ENCODE data around the gene PDGFRB.

The PDGFRB gene

DNA sequence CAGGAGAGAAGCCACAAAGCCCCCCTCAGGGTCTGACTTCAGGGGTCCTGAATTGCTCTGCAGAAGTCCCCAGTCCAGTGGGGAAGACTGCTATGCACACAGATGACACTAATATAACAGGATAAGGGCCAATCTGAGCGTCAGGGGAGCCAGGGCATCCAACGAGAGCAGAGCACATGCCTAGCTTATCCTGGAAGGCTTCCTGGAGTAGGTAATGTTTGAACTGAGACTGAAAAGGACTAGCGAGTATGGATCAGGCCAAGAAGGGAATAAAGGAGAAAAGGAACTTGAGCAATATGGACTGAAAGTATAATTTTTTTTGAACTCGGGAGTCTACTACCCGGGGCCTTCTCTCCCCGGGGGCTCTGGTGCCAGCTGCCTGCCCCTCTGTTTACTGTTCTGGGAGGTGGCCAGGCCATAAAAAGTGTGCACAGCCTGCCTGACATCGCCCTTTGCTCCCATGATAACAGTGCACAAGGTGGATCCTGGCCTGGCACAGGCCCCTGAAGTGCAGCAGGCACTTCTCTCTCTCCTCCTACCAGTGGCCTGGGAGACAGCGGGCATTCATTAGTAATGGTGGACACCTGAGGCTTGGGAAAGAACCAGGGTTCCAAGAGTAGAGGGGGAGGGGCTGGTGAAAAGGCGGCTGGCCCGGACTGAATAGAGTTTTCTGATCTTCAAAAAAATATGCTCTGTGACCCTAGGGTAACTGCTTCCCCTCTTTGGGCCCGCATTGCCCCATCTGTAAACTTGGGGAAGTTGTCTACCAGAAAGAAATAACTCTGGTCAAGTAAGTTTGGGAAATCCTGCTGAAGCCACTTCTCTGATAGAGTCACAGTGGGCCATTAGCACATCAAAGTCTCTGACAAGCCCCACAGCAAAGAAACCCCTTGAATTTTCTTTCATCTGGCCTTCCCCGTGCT, 29.6 kb upstream of the PDGFRB start:
- H3K4me2 ChIP-seq (ENCODE audit: insufficient read depth, low read length, poor library complexity, severe bottlenecking), result no peak overlapping the region
- no peak overlapping the region for H2BK15ac ChIP-seq (ENCODE audit: low read length)
- DNase-seq (ENCODE audit: low spot score), result no peak
- H3K23ac ChIP-seq (ENCODE audit: low read depth, low read length, poor library complexity), result no peak overlapping the region
- no peak overlapping the region for H2BK120ac ChIP-seq (ENCODE audit: low read depth, low read length)
- H4K91ac ChIP-seq (ENCODE audit: low read depth, low read length, poor library complexity), result no peak overlapping the region
- no peak overlapping the region for H2BK12ac ChIP-seq (ENCODE audit: low read length)
- H3K9ac ChIP-seq (ENCODE audit: low read depth, low read length, poor library complexity), result no peak overlapping the region
- no peak overlapping the region for H3K4ac ChIP-seq (ENCODE audit: low read length)
- H3K36me3 ChIP-seq (replicated peaks in 1 of 2; ENCODE audit: control insufficient read depth in 2 of 2, insufficient read depth in 2 of 2, low read length in 2 of 2), result no peaks in the 10 kb centered on the region
- no peak overlapping the region for H3K14ac ChIP-seq (ENCODE audit: low read length)
- peaks cover 0 to 2% of the 10 kb centered on the region in 2 donors for H3K9me3 ChIP-seq (replicated peaks in 1 of 2; ENCODE audit: control insufficient read depth in 2 of 2, insufficient read depth in 1 of 2, low read depth in 1 of 2, low read length in 2 of 2)
- H4K8ac ChIP-seq (ENCODE audit: low read depth, low read length), result no peak overlapping the region
- H2AK5ac ChIP-seq (ENCODE audit: low read depth, low read length), result no peak overlapping the region
- H2AFZ ChIP-seq (ENCODE audit: low read length), result no peak overlapping the region
- no CpG with 5 or more reads among the region's 12 CpGs for WGBS, 2 donors (ENCODE audit: extremely low coverage in 2 of 2, insufficient read length in 2 of 2, insufficient replicate concordance in 1 of 2)
- H3K18ac ChIP-seq (ENCODE audit: low read length), result no peak overlapping the region
- no peak overlapping the region for H3K27ac ChIP-seq (replicated peaks; ENCODE audit: low read length)
- peaks cover 14 to 88% (median 23%) of the 10 kb centered on the region in 3 experiments for H3K27me3 ChIP-seq (ENCODE audit: control insufficient read depth in 3 of 3, insufficient read depth in 3 of 3, low read depth in 1 of 3, low read length in 3 of 3)
- H3K79me1 ChIP-seq (ENCODE audit: low read depth, low read length), result no peaks in the 10 kb centered on the region
- no peaks in the 10 kb centered on the region for H3K4me1 ChIP-seq (ENCODE audit: control insufficient read depth in 2 of 2, insufficient read depth in 1 of 2, low read depth in 1 of 2, low read length in 2 of 2)
- H2BK5ac ChIP-seq (ENCODE audit: low read length), result no peak overlapping the region
- H3K4me3 ChIP-seq (ENCODE audit: low read length in 2 of 2), result no peak overlapping the region

DNA sequence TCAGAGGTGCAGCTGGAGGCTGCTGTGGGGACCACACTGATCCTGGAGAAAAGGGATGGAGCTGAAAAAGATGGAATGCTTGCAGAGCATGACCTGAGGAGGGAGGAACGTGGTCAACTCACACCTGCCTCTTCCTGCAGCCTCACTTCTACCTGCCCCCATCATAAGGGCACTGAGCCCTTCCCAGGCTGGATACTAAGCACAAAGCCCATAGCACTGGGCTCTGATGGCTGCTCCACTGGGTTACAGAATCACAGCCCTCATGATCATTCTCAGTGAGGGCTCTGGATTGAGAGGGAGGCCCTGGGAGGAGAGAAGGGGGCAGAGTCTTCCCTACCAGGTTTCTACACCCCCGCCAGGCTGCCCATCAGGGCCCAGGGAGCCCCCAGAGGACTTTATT, 28.4 kb upstream of the PDGFRB start:
- Histone ChIP-seq H3K18ac (ENCODE audit: low read length) (no peak overlapping the region), H3K4ac (ENCODE audit: low read length) (no peak overlapping the region), H3K4me2 (ENCODE audit: insufficient read depth, low read length, poor library complexity, severe bottlenecking) (no peak overlapping the region), H2BK15ac (ENCODE audit: low read length) (no peak overlapping the region), H4K8ac (ENCODE audit: low read depth, low read length) (no peak overlapping the region), H3K23ac (ENCODE audit: low read depth, low read length, poor library complexity) (no peak overlapping the region), H4K91ac (ENCODE audit: low read depth, low read length, poor library complexity) (no peak overlapping the region), H3K9ac (ENCODE audit: low read depth, low read length, poor library complexity) (no peak overlapping the region), H2AK5ac (ENCODE audit: low read depth, low read length) (no peak overlapping the region), H3K4me1 (ENCODE audit: control insufficient read depth in 2 of 2, insufficient read depth in 1 of 2, low read depth in 1 of 2, low read length in 2 of 2) (no peaks in the 10 kb centered on the region), H3K27ac (replicated peaks; ENCODE audit: low read length) (no peak overlapping the region), H3K9me3 (replicated peaks in 1 of 2; ENCODE audit: control insufficient read depth in 2 of 2, insufficient read depth in 1 of 2, low read depth in 1 of 2, low read length in 2 of 2) (no peaks in the 10 kb centered on the region), H3K27me3 (ENCODE audit: control insufficient read depth in 3 of 3, insufficient read depth in 3 of 3, low read depth in 1 of 3, low read length in 3 of 3) (peaks cover 1 to 77% (median 10%) of the 10 kb centered on the region in 3 experiments), H2AFZ (ENCODE audit: low read length) (no peak overlapping the region), H3K79me1 (ENCODE audit: low read depth, low read length) (no peaks in the 10 kb centered on the region), H3K36me3 (replicated peaks in 1 of 2; ENCODE audit: control insufficient read depth in 2 of 2, insufficient read depth in 2 of 2, low read length in 2 of 2) (no peaks in the 10 kb centered on the region), H3K4me3 (ENCODE audit: low read length in 2 of 2) (peak overlapping the region in 1 of 2 donors; percentile 58), H3K14ac (ENCODE audit: low read length) (no peak overlapping the region), H2BK5ac (ENCODE audit: low read length) (no peak overlapping the region), H2BK120ac (ENCODE audit: low read depth, low read length) (no peak overlapping the region), H2BK12ac (ENCODE audit: low read length) (no peak overlapping the region)
- WGBS, 2 donors (ENCODE audit: extremely low coverage in 2 of 2, insufficient read length in 2 of 2, insufficient replicate concordance in 1 of 2), result no CpG with 5 or more reads among the region's 2 CpGs
- no peak for DNase-seq (ENCODE audit: low spot score)

DNA sequence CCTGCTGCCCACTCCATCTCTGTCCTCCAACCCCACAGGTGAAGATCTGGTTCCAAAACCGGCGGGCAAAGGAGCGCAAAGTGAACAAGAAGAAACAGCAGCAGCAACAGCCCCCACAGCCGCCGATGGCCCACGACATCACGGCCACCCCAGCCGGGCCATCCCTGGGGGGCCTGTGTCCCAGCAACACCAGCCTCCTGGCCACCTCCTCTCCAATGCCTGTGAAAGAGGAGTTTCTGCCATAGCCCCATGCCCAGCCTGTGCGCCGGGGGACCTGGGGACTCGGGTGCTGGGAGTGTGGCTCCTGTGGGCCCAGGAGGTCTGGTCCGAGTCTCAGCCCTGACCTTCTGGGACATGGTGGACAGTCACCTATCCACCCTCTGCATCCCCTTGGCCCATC, 27.8 kb upstream of the PDGFRB start:
- no CpG with 5 or more reads among the region's 12 CpGs for WGBS, 2 donors (ENCODE audit: extremely low coverage in 2 of 2, insufficient read length in 2 of 2, insufficient replicate concordance in 1 of 2)
- Histone ChIP-seq H3K27ac (replicated peaks; ENCODE audit: low read length) (no peak overlapping the region), H3K79me1 (ENCODE audit: low read depth, low read length) (no peaks in the 10 kb centered on the region)

DNA sequence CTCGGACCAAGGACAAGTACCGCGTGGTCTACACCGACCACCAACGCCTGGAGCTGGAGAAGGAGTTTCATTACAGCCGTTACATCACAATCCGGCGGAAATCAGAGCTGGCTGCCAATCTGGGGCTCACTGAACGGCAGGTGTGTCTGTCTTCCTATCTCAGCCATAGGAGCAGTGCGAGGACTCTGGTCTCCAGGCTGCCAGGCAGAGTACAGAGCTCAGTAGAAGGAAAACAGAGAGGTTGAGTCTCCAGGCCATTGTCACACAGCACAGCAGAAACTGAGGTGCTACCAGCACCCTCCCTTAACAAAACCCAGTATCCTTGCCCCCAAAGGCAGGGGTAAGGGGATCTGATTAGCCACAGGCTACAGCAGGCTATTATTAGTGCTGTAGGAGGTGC, 27.1 kb upstream of the PDGFRB start:
- Histone ChIP-seq H2BK12ac (ENCODE audit: low read length) (no peak overlapping the region), H3K4me1 (ENCODE audit: control insufficient read depth in 2 of 2, insufficient read depth in 1 of 2, low read depth in 1 of 2, low read length in 2 of 2) (no peaks in the 10 kb centered on the region), H3K27ac (replicated peaks; ENCODE audit: low read length) (no peak overlapping the region), H2BK5ac (ENCODE audit: low read length) (no peak overlapping the region), H2AFZ (ENCODE audit: low read length) (no peak overlapping the region), H3K23ac (ENCODE audit: low read depth, low read length, poor library complexity) (no peak overlapping the region), H2BK15ac (ENCODE audit: low read length) (no peak overlapping the region), H3K27me3 (ENCODE audit: control insufficient read depth in 3 of 3, insufficient read depth in 3 of 3, low read depth in 1 of 3, low read length in 3 of 3) (peaks cover 0 to 66% (median 0%) of the 10 kb centered on the region in 3 experiments), H3K18ac (ENCODE audit: low read length) (no peak overlapping the region), H3K36me3 (replicated peaks in 1 of 2; ENCODE audit: control insufficient read depth in 2 of 2, insufficient read depth in 2 of 2, low read length in 2 of 2) (no peaks in the 10 kb centered on the region), H2AK5ac (ENCODE audit: low read depth, low read length) (no peak overlapping the region), H3K9me3 (replicated peaks in 1 of 2; ENCODE audit: control insufficient read depth in 2 of 2, insufficient read depth in 1 of 2, low read depth in 1 of 2, low read length in 2 of 2) (no peaks in the 10 kb centered on the region), H4K91ac (ENCODE audit: low read depth, low read length, poor library complexity) (no peak overlapping the region), H3K4ac (ENCODE audit: low read length) (no peak overlapping the region), H3K4me3 (ENCODE audit: low read length in 2 of 2) (no peak overlapping the region), H4K8ac (ENCODE audit: low read depth, low read length) (no peak overlapping the region), H3K14ac (ENCODE audit: low read length) (no peak overlapping the region), H2BK120ac (ENCODE audit: low read depth, low read length) (no peak overlapping the region), H3K4me2 (ENCODE audit: insufficient read depth, low read length, poor library complexity, severe bottlenecking) (no peak overlapping the region), H3K79me1 (ENCODE audit: low read depth, low read length) (no peaks in the 10 kb centered on the region), H3K9ac (ENCODE audit: low read depth, low read length, poor library complexity) (no peak overlapping the region)
- WGBS, 2 donors (ENCODE audit: extremely low coverage in 2 of 2, insufficient read length in 2 of 2, insufficient replicate concordance in 1 of 2), result no CpG with 5 or more reads among the region's 10 CpGs
- no peak for DNase-seq (ENCODE audit: low spot score)

More for the DNA sequence above, 27.8 kb upstream of the PDGFRB start:
- Histone ChIP-seq H3K4me2 (ENCODE audit: insufficient read depth, low read length, poor library complexity, severe bottlenecking) (no peak overlapping the region), H2AK5ac (ENCODE audit: low read depth, low read length) (no peak overlapping the region), H3K9ac (ENCODE audit: low read depth, low read length, poor library complexity) (no peak overlapping the region), H2BK12ac (ENCODE audit: low read length) (no peak overlapping the region), H3K9me3 (replicated peaks in 1 of 2; ENCODE audit: control insufficient read depth in 2 of 2, insufficient read depth in 1 of 2, low read depth in 1 of 2, low read length in 2 of 2) (no peaks in the 10 kb centered on the region), H3K14ac (ENCODE audit: low read length) (no peak overlapping the region), H3K4me1 (ENCODE audit: control insufficient read depth in 2 of 2, insufficient read depth in 1 of 2, low read depth in 1 of 2, low read length in 2 of 2) (no peaks in the 10 kb centered on the region), H2BK5ac (ENCODE audit: low read length) (no peak overlapping the region), H3K23ac (ENCODE audit: low read depth, low read length, poor library complexity) (no peak overlapping the region), H2AFZ (ENCODE audit: low read length) (no peak overlapping the region), H4K91ac (ENCODE audit: low read depth, low read length, poor library complexity) (no peak overlapping the region), H2BK15ac (ENCODE audit: low read length) (no peak overlapping the region), H4K8ac (ENCODE audit: low read depth, low read length) (no peak overlapping the region), H2BK120ac (ENCODE audit: low read depth, low read length) (no peak overlapping the region), H3K4me3 (ENCODE audit: low read length in 2 of 2) (no peak overlapping the region), H3K4ac (ENCODE audit: low read length) (no peak overlapping the region), H3K36me3 (replicated peaks in 1 of 2; ENCODE audit: control insufficient read depth in 2 of 2, insufficient read depth in 2 of 2, low read length in 2 of 2) (no peaks in the 10 kb centered on the region), H3K27me3 (ENCODE audit: control insufficient read depth in 3 of 3, insufficient read depth in 3 of 3, low read depth in 1 of 3, low read length in 3 of 3) (peaks cover 0 to 73% (median 4%) of the 10 kb centered on the region in 3 experiments), H3K18ac (ENCODE audit: low read length) (peak overlapping the region; percentile 21)
- DNase-seq (ENCODE audit: low spot score), result no peak

Measured in neuronal stem cell (in vitro differentiated cells).